ENCODE measurements around the gene MED12L.

DNA sequence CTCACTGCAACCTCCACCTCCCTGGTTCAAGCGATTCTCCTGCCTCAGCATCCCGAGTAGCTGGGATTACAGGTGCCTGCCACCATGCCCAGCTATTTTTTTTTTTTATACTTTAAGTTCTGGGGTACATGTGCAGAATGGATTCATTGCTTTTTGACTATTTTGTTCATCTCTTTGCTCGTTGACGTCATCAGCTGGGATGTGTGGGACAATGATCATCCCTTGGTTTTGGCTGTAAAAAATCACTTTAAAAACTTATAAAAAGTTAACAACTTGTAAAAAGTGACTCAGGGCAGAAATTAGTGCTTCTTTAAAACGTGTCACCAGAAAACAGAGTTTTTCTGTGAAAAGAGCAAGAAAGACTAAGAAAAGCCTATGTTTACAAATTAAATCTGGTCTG, 337.6 kb downstream of the MED12L start:
- no peak for TF ChIP-seq POLR2A (IDR thresholded peaks at IDR 0.05)
- no peak for TF ChIP-seq CTCF (IDR thresholded peaks at IDR 0.05)

Measured in ovary (tissue), 3 donors.